Bronchial epithelial cell (primary cell): ENCODE data around the gene ZNF454. TPM values are rescaled to one million over a fixed set of nuclear protein-coding genes. Genes with fewer than 3 reads are reported as not detected.

ENCODE experiments used
- DNase-seq: peaks from one replicate; pipeline ENCODE4 v3.0.0-alpha.2; 2010; ENCODE audit warnings: low read depth
- FAIRE-seq: peaks from 2 replicates; lab custom pipeline; 2011; peaks lifted over from hg19 to GRCh38; lab: Jason Lieb, UNC
- H3K27me3 ChIP-seq: 2 replicates; pipeline ENCODE4 v1.5.1; 2011; ENCODE audit warnings: low read length; ENCODE audit not compliant: control insufficient read depth, insufficient read depth
- H3K36me3 ChIP-seq: 2 replicates; pipeline ENCODE4 v1.5.1; 2011; ENCODE audit warnings: low read length; ENCODE audit not compliant: control insufficient read depth, insufficient read depth
- H3K4me3 ChIP-seq: 2 replicates; pipeline ENCODE4 v1.5.1; 2011; ENCODE audit warnings: mild to moderate bottlenecking, low read depth, low read length, control low read depth
- total RNA-seq: library from RNA; depleted of rRNA; stranded (reverse); fragments of >200 nt; gene quantifications from 2 replicates; pipeline ENCODE4 v1.2.1, GENCODE V29; 2014
- TF ChIP-seq, protein P1 (sequence below): IDR thresholded peaks from 2 replicates; pipeline ENCODE4 v1.5.1; 2011; ENCODE audit warnings: mild to moderate bottlenecking, moderate library complexity, low read length, control low read depth, inconsistent platforms; ENCODE audit not compliant: insufficient read depth, severe bottlenecking

Gene ZNF454
- total RNA-seq, 1 donor from 2014 or later = 0.26 TPM

DNA sequence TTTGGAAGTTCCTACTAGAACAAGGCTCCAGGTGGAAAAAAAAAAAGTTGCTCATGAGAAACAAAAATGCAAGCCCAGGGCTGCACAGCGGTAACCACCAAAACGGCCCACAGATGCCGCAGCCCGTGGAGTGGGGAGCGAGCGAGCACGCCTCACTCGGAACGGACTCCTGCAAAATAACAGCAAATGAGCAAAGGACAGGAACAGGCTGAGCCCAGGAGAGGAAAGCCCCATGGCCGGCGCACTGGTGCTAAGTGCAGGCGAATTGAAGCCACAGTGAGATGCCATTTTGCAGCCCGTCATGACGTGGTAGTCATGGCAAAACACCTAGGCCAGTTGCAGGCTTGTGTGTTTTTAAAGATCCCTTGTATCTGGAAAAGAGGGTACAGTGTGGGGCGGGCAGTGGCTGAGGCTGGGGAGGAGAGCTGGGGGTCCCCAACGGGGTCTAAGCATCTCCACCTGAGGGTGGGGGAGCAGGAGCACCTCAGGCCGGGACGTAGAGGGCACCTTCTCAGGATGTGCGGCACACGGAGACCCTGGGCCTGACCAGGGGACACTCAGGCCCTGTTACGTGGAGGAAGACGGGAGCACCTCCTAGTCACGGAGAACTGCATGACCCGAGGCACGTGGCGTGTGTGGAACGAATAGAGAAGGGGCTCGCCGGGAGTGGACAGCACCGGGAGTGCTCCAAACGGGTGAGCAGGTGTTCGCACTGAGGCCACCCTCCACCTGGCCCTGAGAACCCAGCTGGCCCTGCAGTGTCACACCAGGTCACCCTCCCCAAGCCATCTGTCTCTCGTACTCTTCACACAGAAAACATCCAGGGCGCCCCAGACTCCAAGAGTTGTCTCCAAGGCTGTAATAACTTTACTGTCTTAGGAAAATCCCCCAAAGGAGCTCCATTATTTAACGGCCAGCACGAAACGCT lies 43.4 kb downstream of the ZNF454 start:
- H3K36me3 ChIP-seq = no peaks in the 10 kb centered on the region
- no peaks in the 10 kb centered on the region for H3K27me3 ChIP-seq
- FAIRE-seq (no peak), DNase-seq (no peak)
- TF ChIP-seq, protein P1, sequence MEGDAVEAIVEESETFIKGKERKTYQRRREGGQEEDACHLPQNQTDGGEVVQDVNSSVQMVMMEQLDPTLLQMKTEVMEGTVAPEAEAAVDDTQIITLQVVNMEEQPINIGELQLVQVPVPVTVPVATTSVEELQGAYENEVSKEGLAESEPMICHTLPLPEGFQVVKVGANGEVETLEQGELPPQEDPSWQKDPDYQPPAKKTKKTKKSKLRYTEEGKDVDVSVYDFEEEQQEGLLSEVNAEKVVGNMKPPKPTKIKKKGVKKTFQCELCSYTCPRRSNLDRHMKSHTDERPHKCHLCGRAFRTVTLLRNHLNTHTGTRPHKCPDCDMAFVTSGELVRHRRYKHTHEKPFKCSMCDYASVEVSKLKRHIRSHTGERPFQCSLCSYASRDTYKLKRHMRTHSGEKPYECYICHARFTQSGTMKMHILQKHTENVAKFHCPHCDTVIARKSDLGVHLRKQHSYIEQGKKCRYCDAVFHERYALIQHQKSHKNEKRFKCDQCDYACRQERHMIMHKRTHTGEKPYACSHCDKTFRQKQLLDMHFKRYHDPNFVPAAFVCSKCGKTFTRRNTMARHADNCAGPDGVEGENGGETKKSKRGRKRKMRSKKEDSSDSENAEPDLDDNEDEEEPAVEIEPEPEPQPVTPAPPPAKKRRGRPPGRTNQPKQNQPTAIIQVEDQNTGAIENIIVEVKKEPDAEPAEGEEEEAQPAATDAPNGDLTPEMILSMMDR = no peak
- H3K4me3 ChIP-seq = no peak overlapping the region

DNA sequence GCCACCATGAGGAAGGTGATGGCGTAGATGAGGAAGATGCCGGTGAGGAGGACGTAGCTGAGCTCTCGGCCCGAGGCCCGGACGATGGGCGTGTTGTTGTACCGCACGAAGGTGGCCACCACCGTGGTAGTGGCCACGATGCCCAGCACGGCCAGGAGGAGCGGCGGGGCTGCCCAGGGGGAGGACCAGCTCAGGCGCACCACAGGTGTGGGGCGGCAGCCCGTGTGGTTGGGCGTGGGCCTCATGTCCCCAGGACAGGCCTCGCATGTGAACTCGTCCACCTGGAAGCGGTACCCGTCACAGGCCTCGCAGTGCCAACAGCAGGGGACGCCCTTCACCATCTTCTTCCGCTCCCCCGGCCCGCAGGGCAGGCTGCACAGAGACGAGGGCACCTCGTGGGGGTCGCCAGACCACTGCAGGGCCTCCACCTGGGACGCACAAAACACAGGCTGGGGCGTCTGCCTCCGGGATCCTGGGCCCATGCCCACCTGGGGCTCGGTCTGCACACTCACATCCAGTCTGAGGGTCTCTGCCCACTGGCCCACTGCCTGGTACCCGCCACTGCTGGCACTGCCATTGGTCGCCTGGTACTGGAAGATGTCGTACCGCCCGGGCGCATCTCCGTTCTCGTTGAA lies 45.4 kb downstream of the ZNF454 start:
- Histone ChIP-seq H3K36me3 (no peaks in the 10 kb centered on the region), H3K27me3 (no peaks in the 10 kb centered on the region), H3K4me3 (no peak overlapping the region)
- TF ChIP-seq, protein P1 = no peak
- DNase-seq (no peak), FAIRE-seq (no peak)

DNA sequence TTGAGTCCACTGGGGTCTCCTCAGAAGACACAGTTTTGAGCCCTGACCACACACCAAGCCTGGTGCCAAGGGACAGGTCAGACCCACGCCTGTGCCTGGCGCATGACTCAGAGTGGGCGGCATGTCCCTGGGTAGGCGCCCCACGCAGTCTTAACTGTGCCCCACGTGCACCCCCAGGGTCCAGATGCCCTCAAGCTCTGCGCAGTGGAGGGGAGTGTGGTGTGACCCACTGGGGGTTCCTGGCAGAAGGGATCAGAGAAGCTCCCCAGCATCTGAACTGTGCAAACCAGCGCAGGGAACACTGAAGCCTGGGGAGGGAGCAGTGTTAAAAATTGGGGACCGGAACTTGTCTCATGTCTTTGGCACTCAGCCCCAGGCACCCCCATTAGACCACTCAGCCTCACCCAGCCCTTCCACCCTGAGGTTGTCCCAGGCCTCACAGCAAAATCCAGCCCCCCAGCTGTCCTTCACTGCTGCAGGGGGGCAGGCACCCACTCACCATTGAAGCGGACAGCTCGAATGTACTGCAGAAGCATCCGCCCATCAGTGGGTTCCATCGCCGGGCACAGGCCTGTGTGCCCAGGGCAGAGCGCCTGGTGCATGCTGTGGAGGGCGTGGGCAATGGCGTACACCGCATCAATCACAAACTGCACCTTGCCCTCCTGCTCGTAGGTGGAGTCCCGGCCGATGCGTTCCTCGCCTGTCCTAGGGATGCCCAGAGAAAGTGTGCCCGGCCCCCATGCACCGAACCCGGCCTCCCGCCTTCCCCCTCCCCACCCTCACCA lies 47.6 kb downstream of the ZNF454 start:
- no peak overlapping the region for H3K4me3 ChIP-seq
- TF ChIP-seq, protein P1 = no peak
- H3K27me3 ChIP-seq = no peaks in the 10 kb centered on the region
- FAIRE-seq = no peak
- no peaks in the 10 kb centered on the region for H3K36me3 ChIP-seq
- DNase-seq = no peak

DNA sequence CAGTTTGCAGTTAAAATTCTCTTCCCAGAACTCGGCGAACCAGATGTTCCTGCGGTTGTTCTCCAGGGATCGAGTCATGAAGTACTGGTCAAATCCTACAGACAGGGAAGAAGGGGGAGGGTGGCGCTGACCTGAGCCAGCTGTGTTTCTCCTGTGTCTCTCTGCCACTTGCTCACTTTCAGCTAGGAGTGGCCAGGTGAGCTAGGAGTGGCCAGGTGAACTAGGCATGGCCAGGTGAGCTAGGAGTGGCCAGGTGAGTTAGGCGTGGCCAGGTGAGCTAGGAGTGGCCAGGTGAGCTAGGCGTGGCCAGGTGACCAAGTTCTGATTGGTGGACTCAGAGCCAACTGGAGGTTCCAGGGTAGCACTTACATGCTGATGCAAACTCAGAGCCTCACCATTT lies 48.3 kb downstream of the ZNF454 start:
- H3K27me3 ChIP-seq = no peaks in the 10 kb centered on the region
- FAIRE-seq = no peak
- no peaks in the 10 kb centered on the region for H3K36me3 ChIP-seq
- H3K4me3 ChIP-seq = no peak overlapping the region
- TF ChIP-seq, protein P1 = no peak
- no peak for DNase-seq

DNA sequence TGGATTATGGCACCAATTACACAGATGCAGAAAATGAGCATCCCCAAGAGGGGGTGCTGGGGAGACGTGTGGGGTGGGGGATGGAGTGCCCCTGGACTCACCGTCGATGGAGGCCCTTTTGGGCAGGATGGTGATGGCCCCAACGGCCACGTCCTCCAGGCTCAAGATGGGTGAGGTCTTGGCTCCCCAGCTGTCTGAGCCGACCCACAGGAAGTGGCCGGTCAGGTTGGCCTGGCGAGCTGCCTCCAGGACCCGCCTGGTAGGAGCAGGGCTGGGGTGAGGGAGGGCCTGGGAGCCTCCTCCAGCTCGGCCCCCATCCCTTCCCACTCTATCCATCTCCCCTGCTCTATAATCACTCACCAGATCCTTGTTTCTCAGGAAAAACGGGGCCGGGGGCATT lies 49.5 kb downstream of the ZNF454 start:
- Histone ChIP-seq H3K36me3 (no peaks in the 10 kb centered on the region), H3K27me3 (no peaks in the 10 kb centered on the region), H3K4me3 (no peak overlapping the region)
- FAIRE-seq (no peak), DNase-seq (no peak)
- TF ChIP-seq, protein P1 = no peak
